Activated T-cell treated with anti-CD3 and anti-CD28 coated beads, Interleukin-2, amount 50 U/mL, for 72 hours (primary cell): ENCODE data around the gene MYL7. TPM values are rescaled to one million over a fixed set of nuclear protein-coding genes. Genes with fewer than 3 reads are reported as not detected.
"Not testable (repeated sequence)": the region's sequence is repeated elsewhere in the genome, so short reads cannot be mapped to it uniquely, and the experiment has no call there.

Experiments used
- ATAC-seq, 2 donors: fragments of 150-1000 bp; cut with Tn5 transposase; replicated peaks in 1 of 2; 2 replicates each; pipeline ENCODE4 v1.10.0; 2021; ENCODE audit warnings: moderate library complexity in 2 of 2, mild to moderate bottlenecking in 1 of 2
- DNase-seq, 2 donors: peaks; one replicate each; pipeline ENCODE4 v3.0.0; 2021 to 2022; ENCODE audit warnings: mixed read lengths in 1 of 2
- H3K27ac Mint-ChIP-seq: one replicate; pipeline ENCODE4 v1.8.0; 2022; ENCODE audit warnings: mild to moderate bottlenecking, moderate library complexity, mixed read lengths
- H3K27me3 Mint-ChIP-seq: one replicate; pipeline ENCODE4 v1.8.0; 2022; ENCODE audit warnings: low read depth, mixed read lengths
- H3K36me3 Mint-ChIP-seq, 2 donors: one replicate each; pipeline ENCODE4 v1.8.0; 2022; ENCODE audit warnings: mixed read lengths in 2 of 2, mild to moderate bottlenecking in 1 of 2; ENCODE audit not compliant: insufficient read depth in 2 of 2
- H3K4me1 Mint-ChIP-seq: one replicate; pipeline ENCODE4 v1.8.0; 2022; ENCODE audit warnings: low read depth, mixed read lengths
- H3K4me3 Mint-ChIP-seq, 2 donors: one replicate each; pipeline ENCODE4 v1.8.0; 2022; ENCODE audit warnings: mild to moderate bottlenecking in 2 of 2, mixed read lengths in 2 of 2, moderate library complexity in 2 of 2
- H3K9me3 Mint-ChIP-seq, 2 donors: one replicate each; pipeline ENCODE4 v1.8.0; 2022; ENCODE audit warnings: mixed read lengths in 2 of 2
- total RNA-seq, 2 donors: library from RNA; stranded (reverse); gene quantifications; one replicate each; pipeline ENCODE4 v1.2.3, GENCODE V29; 2022

Gene MYL7
- total RNA-seq, 2 donors from 2014 or later = not detected

DNA sequence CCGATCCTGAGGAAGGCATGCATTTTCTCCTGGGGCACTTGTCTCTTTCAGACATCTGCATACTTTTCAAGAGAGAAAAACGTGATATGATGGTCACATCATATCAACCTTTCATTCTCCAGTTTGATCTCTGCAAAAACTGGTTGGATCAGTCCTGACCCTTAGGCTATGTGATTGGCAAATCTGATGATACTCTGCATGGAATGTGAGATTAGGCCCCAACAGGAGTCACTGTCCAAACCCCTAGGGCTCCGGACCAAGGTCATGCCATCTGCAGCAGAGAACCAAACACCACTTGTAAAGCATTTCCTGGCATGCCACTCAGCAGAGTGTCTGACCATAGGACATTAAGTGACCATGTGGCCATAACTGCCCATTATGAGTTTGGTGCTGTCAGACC is 39.5 kb upstream of the MYL7 start:
- DNase-seq (no peak), ATAC-seq (no peak)
- Mint-ChIP-seq H3K36me3 (no peaks in the 10 kb centered on the region), H3K27me3 (peaks cover 10% of the 10 kb centered on the region), H3K4me1 (no peaks in the 10 kb centered on the region), H3K27ac (no peak overlapping the region), H3K9me3 (peaks cover 1 to 6% of the 10 kb centered on the region in 2 donors), H3K4me3 (no peak overlapping the region)

DNA sequence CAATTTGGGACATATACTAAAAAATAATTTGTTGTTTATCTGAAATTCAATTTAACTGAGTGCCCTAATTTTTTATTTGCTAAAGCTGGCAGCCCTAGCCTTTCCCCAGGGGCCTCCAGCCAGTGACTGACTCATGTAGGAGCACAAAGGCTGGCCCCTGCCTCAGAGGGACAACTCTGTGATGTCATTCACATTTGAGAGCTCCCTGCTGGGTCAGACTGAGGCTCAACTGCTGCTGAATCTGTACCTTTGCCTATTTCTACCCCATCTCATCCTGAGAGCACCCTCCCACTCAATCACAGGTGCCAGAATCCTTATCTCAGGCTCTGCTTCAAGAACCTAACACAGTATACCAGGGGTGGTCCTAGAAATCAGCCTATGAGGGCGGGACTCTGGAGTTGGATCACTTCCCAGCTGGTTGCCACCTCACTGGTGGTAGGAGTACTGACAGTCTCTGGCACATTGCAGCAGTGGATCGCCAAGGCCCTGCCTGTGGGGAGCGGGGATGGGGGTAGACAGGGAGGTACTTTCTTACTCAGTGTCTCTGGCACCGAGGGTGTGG is 36.5 kb upstream of the MYL7 start:
- peaks cover 10% of the 10 kb centered on the region for H3K27me3 Mint-ChIP-seq
- H3K9me3 Mint-ChIP-seq = peaks cover 1 to 4% of the 10 kb centered on the region in 2 donors
- no peak for ATAC-seq
- H3K4me1 Mint-ChIP-seq = no peaks in the 10 kb centered on the region
- H3K27ac Mint-ChIP-seq = no peak overlapping the region
- H3K36me3 Mint-ChIP-seq = no peaks in the 10 kb centered on the region
- no peak overlapping the region for H3K4me3 Mint-ChIP-seq
- DNase-seq = no peak

DNA sequence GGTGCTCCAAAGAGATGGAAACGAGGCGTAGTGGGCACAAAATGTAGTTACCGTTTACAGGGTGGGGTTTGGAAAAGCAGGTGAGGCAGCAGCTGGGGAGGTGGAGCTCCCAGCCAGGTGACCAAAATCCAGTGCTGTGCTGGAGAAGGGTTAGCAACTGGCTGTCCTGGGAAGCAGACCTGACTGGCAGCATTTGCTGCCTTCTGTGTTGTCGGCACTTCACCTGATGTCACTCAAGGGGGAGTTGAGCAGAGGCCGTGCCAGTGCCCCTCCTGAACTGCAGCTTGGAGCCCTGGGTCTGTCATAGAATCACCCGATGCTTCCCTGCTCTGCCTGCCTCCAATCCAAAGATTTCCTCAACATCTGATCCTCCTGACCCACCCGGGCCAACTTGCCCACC is 35.4 kb upstream of the MYL7 start:
- no peak overlapping the region for H3K27ac Mint-ChIP-seq
- no peak overlapping the region for H3K4me3 Mint-ChIP-seq
- no peak for ATAC-seq
- no peak for DNase-seq
- H3K4me1 Mint-ChIP-seq = no peaks in the 10 kb centered on the region
- peaks cover 10% of the 10 kb centered on the region for H3K27me3 Mint-ChIP-seq
- no peaks in the 10 kb centered on the region for H3K36me3 Mint-ChIP-seq
- H3K9me3 Mint-ChIP-seq = no peaks in the 10 kb centered on the region

DNA sequence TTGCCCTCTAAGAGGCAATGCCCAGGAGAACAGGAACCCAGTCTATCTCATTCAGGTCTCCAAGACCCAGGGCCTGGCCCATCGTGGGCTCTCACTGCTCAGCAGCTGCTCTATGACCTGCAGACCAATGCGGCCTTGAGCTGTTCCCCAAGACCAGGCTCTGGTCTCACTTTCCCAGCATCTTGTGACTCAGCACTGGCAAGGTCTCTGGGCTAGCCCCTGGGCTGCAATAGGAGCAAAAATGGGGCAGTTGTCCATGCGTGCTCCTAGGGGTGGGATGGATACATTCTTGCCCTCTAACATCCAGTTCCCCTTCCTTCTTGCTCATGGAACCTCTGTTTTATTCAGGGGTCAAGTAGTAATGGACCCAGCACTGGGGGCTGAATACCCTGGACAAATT is 34.6 kb upstream of the MYL7 start:
- H3K36me3 Mint-ChIP-seq = no peaks in the 10 kb centered on the region
- no peak overlapping the region for H3K4me3 Mint-ChIP-seq
- H3K27ac Mint-ChIP-seq = no peak overlapping the region
- no peaks in the 10 kb centered on the region for H3K9me3 Mint-ChIP-seq
- DNase-seq = no peak
- ATAC-seq = no peak
- peaks cover 10% of the 10 kb centered on the region for H3K27me3 Mint-ChIP-seq
- no peaks in the 10 kb centered on the region for H3K4me1 Mint-ChIP-seq

DNA sequence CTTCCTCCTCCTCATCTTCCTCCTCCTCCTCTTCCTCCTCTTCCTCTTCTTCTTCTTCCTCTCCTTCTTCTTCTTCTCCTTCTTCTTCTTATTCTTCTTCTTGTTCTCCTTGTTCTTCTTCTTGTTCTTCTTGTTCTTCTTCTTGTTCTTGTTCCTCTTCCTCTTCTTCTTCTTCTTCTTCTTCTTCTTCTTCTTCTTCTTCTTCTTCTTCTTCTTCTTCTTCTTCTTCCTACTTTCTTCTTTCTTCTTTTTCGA is 33.5 kb upstream of the MYL7 start:
- H3K9me3 Mint-ChIP-seq, ATAC-seq, H3K4me3 Mint-ChIP-seq, H3K4me1 Mint-ChIP-seq, H3K36me3 Mint-ChIP-seq, H3K27ac Mint-ChIP-seq, DNase-seq: not testable (repeated sequence)
- peaks cover 10% of the 10 kb centered on the region for H3K27me3 Mint-ChIP-seq

DNA sequence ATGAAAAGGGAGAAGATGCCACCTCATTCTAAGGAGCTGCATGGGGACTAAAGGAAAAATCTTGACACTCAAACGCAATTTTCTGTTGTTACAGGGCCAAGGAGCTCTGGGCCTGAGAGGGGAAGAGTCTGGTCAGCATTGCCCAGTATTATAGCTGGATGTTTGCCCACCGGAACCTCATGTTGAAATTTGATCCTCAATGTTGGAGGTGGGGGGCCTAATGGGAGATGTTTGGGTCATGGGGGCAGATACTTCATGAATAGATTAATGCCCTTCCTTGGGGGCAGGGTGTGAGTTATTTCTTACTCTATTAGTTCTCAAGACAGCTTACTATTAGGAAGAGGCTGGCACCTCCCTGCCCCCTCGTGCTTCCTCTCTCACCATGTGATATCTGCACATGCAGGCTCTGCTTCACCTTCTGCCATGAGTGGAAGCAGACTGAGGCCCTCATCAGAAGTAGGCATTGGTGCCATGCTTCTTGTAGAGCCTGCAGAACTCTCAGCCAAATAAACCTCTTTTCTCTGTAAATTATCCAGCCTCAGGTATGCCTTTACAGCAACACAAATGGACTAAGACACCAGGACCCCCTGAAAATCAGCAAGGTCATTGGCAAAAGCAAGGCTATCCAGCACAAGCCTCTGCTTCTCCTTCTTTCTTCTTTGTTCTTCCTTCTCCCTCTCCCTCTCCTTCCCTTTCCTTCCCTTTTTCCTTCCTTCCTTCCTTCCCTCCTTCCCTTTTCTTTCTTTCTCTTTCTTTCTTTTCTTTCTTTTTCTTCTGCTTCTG is 33.0 kb upstream of the MYL7 start:
- no peak for DNase-seq
- no peak for ATAC-seq
- Mint-ChIP-seq H3K27me3 (peaks cover 8% of the 10 kb centered on the region), H3K27ac (no peak overlapping the region), H3K36me3 (no peaks in the 10 kb centered on the region), H3K4me3 (no peak overlapping the region), H3K9me3 (no peaks in the 10 kb centered on the region), H3K4me1 (no peaks in the 10 kb centered on the region)

DNA sequence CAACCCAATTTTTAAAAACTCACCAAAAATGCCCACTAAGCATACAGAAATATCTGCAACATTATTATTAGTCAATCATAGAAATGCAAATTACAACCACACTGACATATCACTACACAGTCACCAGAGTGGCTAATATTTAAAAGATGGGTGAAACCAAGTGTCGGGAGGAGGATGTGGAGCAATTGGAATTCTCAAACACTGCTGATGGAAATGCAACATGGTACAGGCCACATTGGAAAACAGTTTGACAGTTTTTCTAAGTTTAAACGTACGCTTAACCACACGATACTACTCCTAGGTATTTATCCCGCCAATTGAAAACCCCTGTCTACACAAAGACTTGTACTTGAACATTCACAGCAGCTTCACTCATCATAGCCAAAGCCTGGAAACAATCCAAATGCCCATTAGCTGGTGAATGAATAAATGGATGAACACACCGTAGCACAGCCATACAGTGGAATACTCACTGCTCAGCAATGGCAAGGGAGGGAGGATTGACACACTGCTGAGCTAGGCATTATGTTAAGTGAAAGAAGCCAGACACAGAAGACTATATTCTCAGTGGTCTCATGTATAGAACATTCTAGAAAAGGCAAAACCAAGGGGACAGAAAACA is 31.8 kb upstream of the MYL7 start:
- Mint-ChIP-seq H3K4me3 (no peak overlapping the region), H3K27ac (no peak overlapping the region)
- no peak for ATAC-seq

DNA sequence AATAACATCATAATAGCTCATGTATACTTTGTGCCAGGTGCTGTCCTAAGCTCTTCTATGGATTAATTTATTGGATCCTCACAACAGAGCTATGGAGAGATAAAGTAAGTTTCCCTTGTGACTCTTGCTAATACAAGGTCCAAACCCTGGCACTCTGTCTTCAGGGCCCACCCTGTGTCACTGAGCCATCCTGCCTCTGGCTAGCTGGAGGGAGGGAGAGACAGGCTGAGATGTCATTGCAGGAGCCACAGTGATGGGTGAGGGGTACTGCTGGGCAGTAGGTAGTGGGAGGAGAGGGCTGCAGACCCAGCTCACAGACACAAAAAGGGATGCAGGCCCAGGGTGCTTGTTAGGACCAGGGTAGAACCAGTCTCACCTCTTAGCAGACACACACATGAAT is 31.2 kb upstream of the MYL7 start:
- Mint-ChIP-seq H3K36me3 (no peaks in the 10 kb centered on the region), H3K9me3 (no peaks in the 10 kb centered on the region), H3K27me3 (no peaks in the 10 kb centered on the region), H3K4me1 (no peaks in the 10 kb centered on the region), H3K27ac (no peak overlapping the region), H3K4me3 (no peak overlapping the region)
- ATAC-seq (no peak), DNase-seq (no peak)

More for the DNA sequence above, 31.8 kb upstream of the MYL7 start:
- no peaks in the 10 kb centered on the region for H3K9me3 Mint-ChIP-seq
- H3K4me1 Mint-ChIP-seq = no peaks in the 10 kb centered on the region
- H3K36me3 Mint-ChIP-seq = no peaks in the 10 kb centered on the region
- no peak for DNase-seq
- no peaks in the 10 kb centered on the region for H3K27me3 Mint-ChIP-seq

DNA sequence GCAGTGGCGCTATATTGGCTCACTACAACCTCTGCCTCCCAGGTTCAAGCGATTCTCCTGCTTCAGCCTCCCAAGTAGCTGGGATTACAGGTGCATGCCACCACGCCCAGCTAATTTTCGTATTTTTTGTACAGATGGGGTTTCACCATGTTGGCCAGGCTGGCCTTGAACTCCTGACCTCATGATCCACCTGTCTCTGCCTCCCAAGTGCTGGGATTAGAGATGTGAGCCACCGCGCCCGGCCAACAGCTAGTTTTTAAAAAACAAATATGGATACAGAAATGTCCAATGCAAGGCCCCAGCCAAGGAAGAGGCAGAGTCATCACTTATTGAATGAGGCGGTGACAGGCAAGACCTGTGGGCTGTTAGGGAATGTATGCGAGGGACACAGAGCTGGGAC is 30.8 kb upstream of the MYL7 start:
- not testable (repeated sequence) for ATAC-seq, H3K9me3 Mint-ChIP-seq, DNase-seq, H3K27me3 Mint-ChIP-seq, H3K36me3 Mint-ChIP-seq, H3K4me3 Mint-ChIP-seq, H3K27ac Mint-ChIP-seq, H3K4me1 Mint-ChIP-seq

DNA sequence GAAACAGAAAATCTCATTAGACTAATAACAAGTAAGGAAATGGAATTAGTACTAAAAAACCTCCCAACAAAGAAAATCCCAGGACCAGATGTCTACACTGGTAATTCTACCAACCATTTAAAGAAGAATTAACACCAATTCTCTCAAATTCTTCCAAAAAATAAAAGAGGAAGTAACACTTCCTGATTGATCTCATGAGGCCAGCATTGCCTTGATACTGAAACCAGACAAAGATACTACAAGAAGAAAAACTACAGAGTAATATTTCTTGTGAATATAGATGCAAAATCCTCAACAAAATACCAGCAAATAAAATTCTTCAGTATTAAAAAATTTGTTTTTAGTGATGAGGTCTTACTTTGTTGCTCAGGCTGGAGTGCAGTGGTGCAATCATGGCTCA is 26.8 kb upstream of the MYL7 start:
- Mint-ChIP-seq H3K36me3 (no peaks in the 10 kb centered on the region), H3K27ac (no peak overlapping the region), H3K4me3 (no peak overlapping the region), H3K4me1 (no peaks in the 10 kb centered on the region), H3K27me3 (no peaks in the 10 kb centered on the region), H3K9me3 (no peaks in the 10 kb centered on the region)
- DNase-seq (no peak), ATAC-seq (no peak)

DNA sequence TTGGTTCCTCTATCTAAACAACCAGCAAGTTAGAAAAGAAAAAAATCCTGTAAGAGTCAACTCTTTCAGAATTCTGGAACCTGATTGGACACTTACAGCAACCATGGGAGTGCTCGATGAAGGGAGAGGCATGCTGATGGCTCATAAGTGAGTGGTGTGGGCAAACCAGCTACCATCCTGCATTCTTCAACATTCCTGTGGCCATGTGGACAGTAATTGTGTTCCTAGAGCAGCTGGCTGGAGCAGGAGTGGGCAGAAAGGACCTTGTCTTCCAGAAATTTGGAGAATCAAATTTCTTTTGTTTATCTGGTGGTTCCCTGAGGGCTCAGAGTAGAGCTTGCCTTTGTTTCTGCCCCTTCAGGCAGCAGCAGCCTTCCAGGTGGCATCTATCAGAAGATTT is 22.5 kb upstream of the MYL7 start:
- Mint-ChIP-seq H3K27ac (no peak overlapping the region), H3K27me3 (no peaks in the 10 kb centered on the region), H3K4me3 (no peak overlapping the region), H3K4me1 (no peaks in the 10 kb centered on the region), H3K9me3 (no peaks in the 10 kb centered on the region), H3K36me3 (no peaks in the 10 kb centered on the region)
- DNase-seq = no peak
- ATAC-seq = no peak

DNA sequence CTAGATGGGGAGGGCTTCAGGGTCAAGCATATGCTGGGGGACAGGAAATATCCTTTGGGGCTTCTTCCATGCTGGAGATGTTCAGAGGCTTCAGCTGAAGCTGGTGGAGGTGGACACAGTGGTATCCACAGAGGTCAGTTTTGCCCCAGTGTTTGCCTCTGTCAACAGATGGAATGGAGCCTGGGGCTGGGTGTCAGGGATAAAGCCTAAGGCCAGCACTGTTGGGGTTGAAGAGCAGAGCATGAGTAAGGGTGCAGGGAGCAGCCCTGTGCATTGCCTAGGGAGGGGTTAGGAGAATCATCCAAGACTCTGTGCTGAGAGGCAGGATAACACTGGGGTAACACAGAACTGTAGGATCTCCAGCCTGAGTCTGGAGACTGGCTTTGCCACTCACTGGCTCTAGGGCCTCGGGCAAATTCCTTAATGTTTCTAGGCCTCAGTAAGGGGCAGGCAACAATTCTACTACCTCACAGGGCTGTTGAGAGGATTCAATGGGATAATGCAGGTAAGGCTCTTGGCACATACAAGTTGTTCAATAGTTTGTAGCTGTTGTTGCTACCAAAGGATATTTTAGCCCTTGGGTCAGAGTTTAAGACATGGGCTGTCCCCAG is 21.8 kb upstream of the MYL7 start:
- Mint-ChIP-seq H3K4me3 (no peak overlapping the region), H3K27me3 (no peaks in the 10 kb centered on the region), H3K27ac (no peak overlapping the region), H3K36me3 (no peaks in the 10 kb centered on the region), H3K4me1 (no peaks in the 10 kb centered on the region), H3K9me3 (no peaks in the 10 kb centered on the region)
- no peak for DNase-seq
- no peak for ATAC-seq

DNA sequence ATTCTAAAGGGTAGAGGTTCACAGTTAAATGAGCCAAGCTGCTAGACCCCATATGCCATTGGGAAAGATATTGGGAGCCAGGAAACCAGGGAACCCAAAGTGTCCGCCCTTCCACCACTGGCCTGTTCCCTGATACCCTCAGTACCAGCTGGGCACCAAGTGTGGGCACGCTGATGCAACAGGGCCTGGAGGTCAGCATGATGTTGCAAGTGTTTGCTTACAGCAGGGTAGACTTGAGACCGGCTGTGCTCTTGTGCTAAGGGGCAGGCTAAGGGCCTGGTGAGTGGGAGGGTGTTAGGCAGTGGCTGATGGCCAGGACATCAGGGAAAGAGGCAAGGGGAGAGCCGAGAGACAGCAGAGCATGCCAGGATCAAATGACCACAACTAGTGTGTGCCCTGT is 21.0 kb upstream of the MYL7 start:
- Mint-ChIP-seq H3K27ac (no peak overlapping the region), H3K4me3 (no peak overlapping the region), H3K36me3 (no peaks in the 10 kb centered on the region), H3K9me3 (no peaks in the 10 kb centered on the region), H3K4me1 (no peaks in the 10 kb centered on the region), H3K27me3 (no peaks in the 10 kb centered on the region)
- DNase-seq (no peak), ATAC-seq (no peak)
